HepG2 (cell line): Measurements from ENCODE around the gene EPB41L3. TPM values are rescaled to one million over a fixed set of nuclear protein-coding genes. Genes with fewer than 3 reads are reported as not detected.

Source experiments
- ATAC-seq: fragments of 200-7000 bp; cut with Tn5 transposase; 3 replicates; pipeline ENCODE4 v1.9.1; 2020; ENCODE audit warnings: mild to moderate bottlenecking, moderate library complexity
- BruUV-seq: library from RNA; stranded (reverse); fragments of 400-500 nt; replicated peaks from 2 replicates; lab custom pipeline; 2021; lab: Mats Ljungman, UMichigan
- CTCF ChIA-PET: fragments of 300-600 bp; formaldehyde crosslinking; extraction: SDS; loops from one replicate; lab custom pipeline; 2021; ENCODE audit warnings: low total read pairs, inconsistent platforms, low intra/inter-chr PET ratio; lab: Yijun Ruan, JAX
- POLR2A ChIA-PET: fragments of 350-600 bp; sonication (Branson Sonifier 250); formaldehyde crosslinking; loops from one replicate; lab custom pipeline; 2020; ENCODE audit warnings: antibody characterized with exemption, inconsistent platforms; lab: Yijun Ruan, JAX
- DNase-seq: peaks from one replicate; pipeline ENCODE4 v3.0.0-alpha.2; 2015; ENCODE audit warnings: low spot score
- FAIRE-seq: peaks from 3 replicates; lab custom pipeline; 2011; peaks lifted over from hg19 to GRCh38; lab: Jason Lieb, UNC
- H2AFZ ChIP-seq: one replicate; pipeline ENCODE4 v1.6.1; 2011; ENCODE audit warnings: low read length, inconsistent platforms
- H3K27ac ChIP-seq: fragments of 300-600 bp; 3 replicates; pipeline ENCODE4 v1.8.0; 2011; ENCODE audit warnings: mixed run types, mild to moderate bottlenecking, mixed read lengths, low read length, inconsistent platforms; ENCODE audit not compliant: insufficient read depth; ENCODE audit errors: extremely low read length
- H3K27me3 ChIP-seq, 2 experiments: fragments of 200-600 bp in 1 of 2; 2 replicates in 1 of 2; 3 replicates in 1 of 2; pipeline versions ENCODE4 v1.6.0 to v1.8.0; 2011; ENCODE audit warnings: low read length in 2 of 2, mild to moderate bottlenecking in 2 of 2, moderate library complexity in 2 of 2, inconsistent platforms in 1 of 2; ENCODE audit not compliant: insufficient read depth in 2 of 2, control insufficient read depth in 1 of 2
- H3K36me3 ChIP-seq, 2 experiments: fragments of 200-600 bp in 1 of 2; replicated peaks in 1 of 2; 2 replicates in 1 of 2; 3 replicates in 1 of 2; pipeline versions ENCODE4 v1.5.1 to v1.8.0; 2011; ENCODE audit warnings: low read length in 2 of 2, inconsistent platforms in 1 of 2; ENCODE audit not compliant: insufficient read depth in 2 of 2, control insufficient read depth in 1 of 2
- H3K4me1 ChIP-seq: 2 replicates; pipeline ENCODE4 v1.5.1; 2012; ENCODE audit warnings: low read length, inconsistent platforms; ENCODE audit not compliant: insufficient read depth
- H3K4me2 ChIP-seq: 2 replicates; pipeline ENCODE4 v1.6.0; 2011; ENCODE audit warnings: low read depth, low read length, inconsistent platforms
- H3K4me3 ChIP-seq, 3 experiments: fragments of 200-600 bp in 1 of 3; sonication (generic), shearing (Covaris generic) in 1 of 3; replicated peaks in 1 of 3; 2 replicates each; pipeline ENCODE4 v1.5.1; 2011 to 2016; ENCODE audit warnings: low read length in 3 of 3, inconsistent platforms in 2 of 3, low read depth in 2 of 3, mild to moderate bottlenecking in 2 of 3, control low read depth in 1 of 3, mixed read lengths in 1 of 3; ENCODE audit not compliant: insufficient read depth in 1 of 3
- H3K79me2 ChIP-seq: one replicate; pipeline ENCODE4 v1.6.1; 2011; ENCODE audit warnings: low read length, inconsistent platforms; ENCODE audit not compliant: insufficient read depth
- H3K9ac ChIP-seq: 2 replicates; pipeline ENCODE4 v1.6.0; 2011; ENCODE audit warnings: mild to moderate bottlenecking, low read depth, low read length, inconsistent platforms; ENCODE audit not compliant: insufficient read depth
- H3K9me3 ChIP-seq: 2 replicates; pipeline ENCODE4 v1.5.1; 2012; ENCODE audit warnings: mild to moderate bottlenecking, low read length
- H4K20me1 ChIP-seq: 2 replicates; pipeline ENCODE4 v1.6.0; 2011; ENCODE audit warnings: inconsistent platforms, mild to moderate bottlenecking, low read length, moderate library complexity; ENCODE audit not compliant: insufficient read depth
- CEBPB ChIP-seq: IDR thresholded peaks from 2 replicates; pipeline ENCODE4 v1.6.1; 2011; ENCODE audit warnings: low read depth, low read length, improper control_type of control experiment, borderline replicate concordance
- HNRNPL ChIP-seq: fragments of 200-400 bp; formaldehyde crosslinking; IDR thresholded peaks from 2 replicates; pipeline ENCODE4 v1.6.1; 2017; ENCODE audit warnings: mild to moderate bottlenecking, low read depth, low read length
- HOXD1 ChIP-seq: sonication (generic); formaldehyde crosslinking; IDR thresholded peaks from 2 replicates; pipeline ENCODE4 v1.5.0; 2020; ENCODE audit warnings: missing genetic modification reagents
- KLF15 ChIP-seq: sonication (generic); formaldehyde crosslinking; IDR thresholded peaks from 2 replicates; pipeline ENCODE4 v1.8.1; 2023; ENCODE audit warnings: borderline replicate concordance, mild to moderate bottlenecking, inconsistent platforms, missing genetic modification reagents, mixed read lengths
- NKX3-1 ChIP-seq: sonication (generic); formaldehyde crosslinking; IDR thresholded peaks from 2 replicates; pipeline ENCODE4 v1.5.0; 2020; ENCODE audit warnings: missing genetic modification reagents
- NR1H2 ChIP-seq: sonication (generic); formaldehyde crosslinking; IDR thresholded peaks from 2 replicates; pipeline ENCODE4 v1.8.1; 2022; ENCODE audit warnings: low read depth, missing genetic modification reagents, borderline replicate concordance
- RAD51 ChIP-seq: fragments of 450-650 bp; IDR thresholded peaks from 2 replicates; pipeline ENCODE4 v1.6.1; 2016; ENCODE audit warnings: borderline replicate concordance
- REXO4 ChIP-seq: sonication (generic); formaldehyde crosslinking; IDR thresholded peaks from 2 replicates; pipeline ENCODE4 v1.8.0; 2022; ENCODE audit warnings: missing genetic modification reagents, mild to moderate bottlenecking, borderline replicate concordance
- SNRNP70 ChIP-seq: fragments of 200-400 bp; formaldehyde crosslinking; IDR thresholded peaks from 2 replicates; pipeline ENCODE4 v1.6.1; 2017; ENCODE audit warnings: mild to moderate bottlenecking, low read depth, low read length, moderate library complexity
- SRY ChIP-seq: sonication (generic); formaldehyde crosslinking; IDR thresholded peaks from 2 replicates; pipeline ENCODE4 v1.8.0; 2022; ENCODE audit warnings: mild to moderate bottlenecking, missing genetic modification reagents
- ZBTB38 ChIP-seq: sonication (generic); formaldehyde crosslinking; IDR thresholded peaks from 2 replicates; pipeline ENCODE4 v1.5.1; 2020; ENCODE audit warnings: mild to moderate bottlenecking, missing genetic modification reagents
- ZFP82 ChIP-seq: sonication (generic); formaldehyde crosslinking; IDR thresholded peaks from 2 replicates; pipeline ENCODE4 v1.5.1; 2020; ENCODE audit warnings: mild to moderate bottlenecking, missing genetic modification reagents, borderline replicate concordance
- ZMYM3 ChIP-seq: sonication (generic); formaldehyde crosslinking; IDR thresholded peaks from 2 replicates; pipeline ENCODE4 v1.5.1; 2020; ENCODE audit warnings: mild to moderate bottlenecking, missing genetic modification reagents
- ZNF282 ChIP-seq: fragments of 450-650 bp; IDR thresholded peaks from 2 replicates; pipeline ENCODE4 v1.6.1; 2018; ENCODE audit not compliant: partially characterized antibody
- ZNF772 ChIP-seq: sonication (generic); formaldehyde crosslinking; IDR thresholded peaks from 2 replicates; pipeline ENCODE4 v1.5.0; 2020; ENCODE audit warnings: mild to moderate bottlenecking, missing genetic modification reagents
- ZNF878 ChIP-seq: sonication (generic); formaldehyde crosslinking; IDR thresholded peaks from 2 replicates; pipeline ENCODE4 v1.8.1; 2023; ENCODE audit warnings: mild to moderate bottlenecking, missing genetic modification reagents, moderate library complexity
- WGBS: methylation state at CpG from one replicate; pipeline ENCODE4 v1.1.6; 2017; ENCODE audit warnings: low lambda C conversion rate; 5-methylcytosine and 5-hydroxymethylcytosine counted together
- in situ Hi-C: cut with HindIII; loops from 2 replicates; pipeline ENCODE4 v1.10.0; 2017; ENCODE audit warnings: low pct_unique_long_range_greater_than_20kb; ENCODE audit not compliant: extremely low pct_ligation_motif_present
- intact Hi-C: fragments of 100-400 bp; cut with micrococcal nuclease; formaldehyde crosslinking; loops from one replicate; pipeline ENCODE4 v1.10.0; 2022; ENCODE audit not compliant: unreplicated experiment
- polyA plus RNA-seq, 8 experiments: library from polyadenylated mRNA; depleted of rRNA in 3 of 8; stranded (reverse) in 7 of 8; unstranded in 1 of 8; fragments of >200 nt; fragmentation: Illumina TruSeq in 4 of 8; extraction: Trizol in 4 of 8; gene quantifications; 2 replicates each; pipeline versions ENCODE4 v1.2.1 to v1.2.3, GENCODE V29; 2011 to 2016; ENCODE audit warnings: low read depth in 4 of 8, missing spikeins in 1 of 8, mixed read lengths in 1 of 8; ENCODE audit not compliant: insufficient read depth in 1 of 8
- total RNA-seq, 5 experiments: library from RNA; depleted of rRNA; stranded (reverse); fragments of >200 nt; fragmentation: Illumina TruSeq; extraction: Trizol; gene quantifications; 2 replicates each; pipeline ENCODE4 v1.2.3, GENCODE V29; 2016; ENCODE audit warnings: low read depth in 1 of 5
- TF ChIP-seq, protein P1 (sequence below): sonication (generic); formaldehyde crosslinking; IDR thresholded peaks from 2 replicates; pipeline ENCODE4 v1.4.0; 2020; ENCODE audit warnings: missing genetic modification reagents
- TF ChIP-seq, protein P2 (sequence below): sonication (generic); formaldehyde crosslinking; IDR thresholded peaks from 2 replicates; pipeline ENCODE4 v1.5.0; 2020; ENCODE audit warnings: mild to moderate bottlenecking, low read depth, missing genetic modification reagents, borderline replicate concordance

EPB41L3 gene
- total and polyA plus RNA-seq, 2 of the 13 experiments (the other 11 are each of a cell fraction or from before 2014, with no cell fraction given), result not detected

DNA sequence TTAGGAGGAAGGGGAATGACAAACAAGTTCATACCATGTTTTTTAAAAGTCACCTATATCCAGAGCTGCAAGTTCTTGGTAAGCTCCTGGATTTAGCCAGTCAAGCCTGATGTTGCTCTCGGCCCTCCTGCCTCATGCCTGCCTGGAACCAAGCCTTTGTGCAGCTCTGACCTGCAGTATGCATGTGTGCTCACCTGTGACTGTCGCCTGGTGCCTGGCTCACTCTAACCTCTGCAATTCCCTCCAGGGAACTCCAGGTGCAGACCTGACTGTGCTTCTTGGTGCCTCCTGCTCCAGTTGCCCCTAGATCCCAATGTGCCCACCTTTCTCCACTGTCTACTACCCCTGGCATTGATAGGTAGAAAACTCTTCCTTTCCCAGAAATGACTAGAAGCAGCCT is 163.2 kb downstream of the EPB41L3 start:
- Histone ChIP-seq H3K79me2 (no peaks in the 10 kb centered on the region), H3K9ac (no peak overlapping the region), H2AFZ (no peak overlapping the region), H3K4me1 (no peaks in the 10 kb centered on the region), H3K9me3 (no peaks in the 10 kb centered on the region), H3K27ac (no peak overlapping the region), H3K4me2 (no peak overlapping the region), H3K36me3 (no peaks in the 10 kb centered on the region), H3K4me3 (no peak overlapping the region), H4K20me1 (no peaks in the 10 kb centered on the region), H3K27me3 (peaks cover 0 to 16% of the 10 kb centered on the region in 2 experiments; a peak in 1 of 5 replicates)
- no peak for TF ChIP-seq ZMYM3
- no peak for TF ChIP-seq KLF15 (CRISPR knock-in tag)
- TF ChIP-seq, protein P1, sequence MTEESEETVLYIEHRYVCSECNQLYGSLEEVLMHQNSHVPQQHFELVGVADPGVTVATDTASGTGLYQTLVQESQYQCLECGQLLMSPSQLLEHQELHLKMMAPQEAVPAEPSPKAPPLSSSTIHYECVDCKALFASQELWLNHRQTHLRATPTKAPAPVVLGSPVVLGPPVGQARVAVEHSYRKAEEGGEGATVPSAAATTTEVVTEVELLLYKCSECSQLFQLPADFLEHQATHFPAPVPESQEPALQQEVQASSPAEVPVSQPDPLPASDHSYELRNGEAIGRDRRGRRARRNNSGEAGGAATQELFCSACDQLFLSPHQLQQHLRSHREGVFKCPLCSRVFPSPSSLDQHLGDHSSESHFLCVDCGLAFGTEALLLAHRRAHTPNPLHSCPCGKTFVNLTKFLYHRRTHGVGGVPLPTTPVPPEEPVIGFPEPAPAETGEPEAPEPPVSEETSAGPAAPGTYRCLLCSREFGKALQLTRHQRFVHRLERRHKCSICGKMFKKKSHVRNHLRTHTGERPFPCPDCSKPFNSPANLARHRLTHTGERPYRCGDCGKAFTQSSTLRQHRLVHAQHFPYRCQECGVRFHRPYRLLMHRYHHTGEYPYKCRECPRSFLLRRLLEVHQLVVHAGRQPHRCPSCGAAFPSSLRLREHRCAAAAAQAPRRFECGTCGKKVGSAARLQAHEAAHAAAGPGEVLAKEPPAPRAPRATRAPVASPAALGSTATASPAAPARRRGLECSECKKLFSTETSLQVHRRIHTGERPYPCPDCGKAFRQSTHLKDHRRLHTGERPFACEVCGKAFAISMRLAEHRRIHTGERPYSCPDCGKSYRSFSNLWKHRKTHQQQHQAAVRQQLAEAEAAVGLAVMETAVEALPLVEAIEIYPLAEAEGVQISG, result no peak
- TF ChIP-seq SNRNP70, result no peak
- TF ChIP-seq ZNF772 (CRISPR knock-in tag), result no peak
- TF ChIP-seq SRY (CRISPR knock-in tag), result no peak
- TF ChIP-seq HOXD1 (CRISPR knock-in tag), result no peak
- no peak for TF ChIP-seq NR1H2
- no peak for TF ChIP-seq ZNF878
- no peak for TF ChIP-seq RAD51
- no peak for TF ChIP-seq HNRNPL
- TF ChIP-seq, protein P2, sequence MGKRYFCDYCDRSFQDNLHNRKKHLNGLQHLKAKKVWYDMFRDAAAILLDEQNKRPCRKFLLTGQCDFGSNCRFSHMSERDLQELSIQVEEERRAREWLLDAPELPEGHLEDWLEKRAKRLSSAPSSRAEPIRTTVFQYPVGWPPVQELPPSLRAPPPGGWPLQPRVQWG (CRISPR knock-in tag), result no peak
- TF ChIP-seq ZFP82 (CRISPR knock-in tag), result no peak
- no peak for TF ChIP-seq REXO4
- no peak for TF ChIP-seq ZBTB38 (CRISPR knock-in tag)
- no peak for TF ChIP-seq NKX3-1 (CRISPR knock-in tag)
- TF ChIP-seq CEBPB, result no peak
- TF ChIP-seq ZNF282, result no peak
- ATAC-seq (no peak), DNase-seq (no peak), FAIRE-seq (no peak)
- intact Hi-C loops, result no loop called here
- ChIA-PET POLR2A (no interaction called here), CTCF (no interaction called here)
- BruUV-seq, result no TSS peak
- in situ Hi-C loops, result no loop called here
- WGBS, result 0% methylated on average over 2 of the region's 2 CpGs
